ENCODE results near the gene REM2.

DNA sequence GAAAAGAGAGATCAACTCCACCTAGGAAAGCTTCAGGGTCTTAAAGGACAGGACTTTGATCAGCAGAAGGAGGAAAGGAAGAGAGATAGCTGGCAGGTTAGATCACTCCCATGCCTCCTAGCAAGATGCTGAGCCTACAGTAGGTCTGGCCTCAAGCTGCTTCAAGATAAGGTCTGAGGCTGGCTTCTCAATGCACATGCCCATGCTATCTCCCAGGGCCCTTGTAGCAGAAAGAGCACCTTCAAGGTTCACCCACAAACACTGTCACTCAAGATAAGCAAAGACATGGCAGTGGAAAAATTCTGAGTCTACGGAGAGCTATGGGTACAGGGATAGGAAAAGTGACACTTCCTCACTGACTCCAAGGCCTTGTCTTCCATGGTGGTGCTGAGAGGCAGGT lies 14.3 kb downstream of the REM2 start:
- TF ChIP-seq, protein P1, sequence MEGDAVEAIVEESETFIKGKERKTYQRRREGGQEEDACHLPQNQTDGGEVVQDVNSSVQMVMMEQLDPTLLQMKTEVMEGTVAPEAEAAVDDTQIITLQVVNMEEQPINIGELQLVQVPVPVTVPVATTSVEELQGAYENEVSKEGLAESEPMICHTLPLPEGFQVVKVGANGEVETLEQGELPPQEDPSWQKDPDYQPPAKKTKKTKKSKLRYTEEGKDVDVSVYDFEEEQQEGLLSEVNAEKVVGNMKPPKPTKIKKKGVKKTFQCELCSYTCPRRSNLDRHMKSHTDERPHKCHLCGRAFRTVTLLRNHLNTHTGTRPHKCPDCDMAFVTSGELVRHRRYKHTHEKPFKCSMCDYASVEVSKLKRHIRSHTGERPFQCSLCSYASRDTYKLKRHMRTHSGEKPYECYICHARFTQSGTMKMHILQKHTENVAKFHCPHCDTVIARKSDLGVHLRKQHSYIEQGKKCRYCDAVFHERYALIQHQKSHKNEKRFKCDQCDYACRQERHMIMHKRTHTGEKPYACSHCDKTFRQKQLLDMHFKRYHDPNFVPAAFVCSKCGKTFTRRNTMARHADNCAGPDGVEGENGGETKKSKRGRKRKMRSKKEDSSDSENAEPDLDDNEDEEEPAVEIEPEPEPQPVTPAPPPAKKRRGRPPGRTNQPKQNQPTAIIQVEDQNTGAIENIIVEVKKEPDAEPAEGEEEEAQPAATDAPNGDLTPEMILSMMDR (IDR thresholded peaks at IDR 0.05), result no peak
- TF ChIP-seq POLR2A (IDR thresholded peaks at IDR 0.05), result no peak

Measured in Peyer's patch (tissue), 4 donors.